ENCODE data around the gene CLEC1A.

Gene CLEC1A

DNA sequence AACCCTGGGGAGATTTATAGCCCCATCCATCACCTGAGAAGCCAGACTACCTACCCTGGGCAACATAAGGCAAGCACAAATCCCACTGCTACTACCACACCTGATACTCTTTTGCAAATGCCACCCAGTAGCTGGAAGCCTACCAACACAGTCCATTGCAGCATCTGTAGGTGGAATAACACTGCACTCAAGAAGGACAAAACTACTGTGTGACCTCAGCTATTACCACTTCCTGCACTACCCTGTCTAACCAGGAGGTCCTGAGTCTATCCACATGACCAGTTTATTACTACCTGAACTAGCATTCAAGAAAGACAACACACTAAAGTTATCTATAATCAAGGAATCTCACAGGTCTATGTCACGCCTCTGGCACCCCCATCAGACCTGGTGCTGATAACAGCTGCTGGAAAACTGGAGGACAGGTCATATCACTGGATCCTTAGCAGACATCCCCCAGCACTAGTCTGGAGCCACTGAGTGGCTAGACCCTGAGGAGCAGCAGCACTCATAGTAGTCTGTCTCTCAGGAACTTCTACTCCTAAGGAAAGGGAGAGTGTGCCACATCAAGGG is 2.9 kb upstream of the CLEC1A start:
- TF ChIP-seq ZFX (IDR thresholded peaks at IDR 0.05; ENCODE audit: borderline replicate concordance): no peak
- TF ChIP-seq, protein P1, sequence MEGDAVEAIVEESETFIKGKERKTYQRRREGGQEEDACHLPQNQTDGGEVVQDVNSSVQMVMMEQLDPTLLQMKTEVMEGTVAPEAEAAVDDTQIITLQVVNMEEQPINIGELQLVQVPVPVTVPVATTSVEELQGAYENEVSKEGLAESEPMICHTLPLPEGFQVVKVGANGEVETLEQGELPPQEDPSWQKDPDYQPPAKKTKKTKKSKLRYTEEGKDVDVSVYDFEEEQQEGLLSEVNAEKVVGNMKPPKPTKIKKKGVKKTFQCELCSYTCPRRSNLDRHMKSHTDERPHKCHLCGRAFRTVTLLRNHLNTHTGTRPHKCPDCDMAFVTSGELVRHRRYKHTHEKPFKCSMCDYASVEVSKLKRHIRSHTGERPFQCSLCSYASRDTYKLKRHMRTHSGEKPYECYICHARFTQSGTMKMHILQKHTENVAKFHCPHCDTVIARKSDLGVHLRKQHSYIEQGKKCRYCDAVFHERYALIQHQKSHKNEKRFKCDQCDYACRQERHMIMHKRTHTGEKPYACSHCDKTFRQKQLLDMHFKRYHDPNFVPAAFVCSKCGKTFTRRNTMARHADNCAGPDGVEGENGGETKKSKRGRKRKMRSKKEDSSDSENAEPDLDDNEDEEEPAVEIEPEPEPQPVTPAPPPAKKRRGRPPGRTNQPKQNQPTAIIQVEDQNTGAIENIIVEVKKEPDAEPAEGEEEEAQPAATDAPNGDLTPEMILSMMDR (IDR thresholded peaks at IDR 0.05): no peak
- no peak overlapping the region for H3K27ac ChIP-seq

DNA sequence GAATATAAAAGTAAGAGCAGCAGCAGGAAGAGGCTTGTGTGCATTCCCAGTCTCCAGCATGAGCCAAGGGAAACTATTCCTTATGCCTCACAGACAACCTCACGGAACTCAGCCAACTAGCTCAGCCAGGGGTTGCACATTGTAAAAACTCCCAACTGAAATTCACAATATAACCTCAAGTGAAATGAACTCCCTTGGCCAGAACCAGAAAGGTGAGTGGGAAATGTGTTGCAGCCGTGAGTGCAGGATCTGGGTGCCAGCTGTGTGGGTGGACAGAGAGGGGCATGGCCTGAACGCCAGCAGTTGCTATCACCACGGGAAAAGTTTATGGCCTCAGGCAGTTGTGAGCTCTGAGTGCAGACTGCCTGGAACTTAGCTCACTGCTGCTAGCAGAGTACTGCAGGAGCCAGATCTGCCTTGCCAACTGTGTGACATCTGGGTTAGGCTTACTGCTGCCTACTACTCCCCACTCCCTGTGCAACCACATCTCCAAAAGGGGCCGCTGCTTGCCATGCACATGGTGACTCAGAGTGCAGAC is 2.3 kb upstream of the CLEC1A start:
- TF ChIP-seq ZFX (IDR thresholded peaks at IDR 0.05; ENCODE audit: borderline replicate concordance): no peak
- TF ChIP-seq, protein P1 (IDR thresholded peaks at IDR 0.05): no peak
- H3K27ac ChIP-seq: no peak overlapping the region

DNA sequence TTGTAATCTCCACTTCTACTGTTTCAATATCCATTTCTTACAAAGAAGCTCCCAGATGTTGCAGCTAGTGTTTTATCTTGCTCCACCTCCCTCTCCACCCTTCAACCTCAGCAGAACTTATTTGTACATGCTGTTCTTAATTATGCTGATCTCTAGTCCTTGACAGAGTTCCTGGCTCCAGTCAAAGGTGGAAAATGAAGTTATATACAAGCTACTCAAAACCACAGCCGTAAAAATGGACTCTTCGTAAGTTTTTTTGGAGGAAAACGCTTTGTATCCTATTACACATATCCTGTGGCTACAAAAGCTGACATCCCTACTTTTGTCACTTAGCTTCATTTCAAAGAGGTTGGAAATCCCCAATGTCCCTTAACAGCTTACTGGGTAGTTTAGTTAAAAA is 1.3 kb downstream of the CLEC1A start:
- no peak for TF ChIP-seq ZFX (IDR thresholded peaks at IDR 0.05; ENCODE audit: borderline replicate concordance)
- TF ChIP-seq, protein P1 (IDR thresholded peaks at IDR 0.05): no peak
- no peak overlapping the region for H3K27ac ChIP-seq

DNA sequence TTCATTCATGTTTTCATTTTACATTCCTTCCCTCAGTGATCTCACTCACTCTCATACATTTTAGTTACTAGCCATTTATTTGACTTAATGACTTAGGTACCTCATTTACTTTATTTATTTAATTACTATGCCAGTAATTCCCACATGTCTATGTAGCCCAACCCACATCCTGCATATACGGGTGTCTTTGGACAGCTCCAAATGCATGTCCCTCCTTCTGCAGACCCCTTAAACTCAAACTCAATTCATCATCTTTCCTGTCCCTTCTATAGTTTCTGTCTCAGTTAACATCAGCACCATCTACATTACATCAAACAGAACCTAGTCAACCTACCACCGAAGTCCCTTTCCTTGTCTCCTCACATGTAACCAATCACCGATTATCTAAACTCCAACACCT is 2.8 kb downstream of the CLEC1A start:
- TF ChIP-seq ZFX (IDR thresholded peaks at IDR 0.05; ENCODE audit: borderline replicate concordance): no peak
- TF ChIP-seq, protein P1 (IDR thresholded peaks at IDR 0.05): no peak

DNA sequence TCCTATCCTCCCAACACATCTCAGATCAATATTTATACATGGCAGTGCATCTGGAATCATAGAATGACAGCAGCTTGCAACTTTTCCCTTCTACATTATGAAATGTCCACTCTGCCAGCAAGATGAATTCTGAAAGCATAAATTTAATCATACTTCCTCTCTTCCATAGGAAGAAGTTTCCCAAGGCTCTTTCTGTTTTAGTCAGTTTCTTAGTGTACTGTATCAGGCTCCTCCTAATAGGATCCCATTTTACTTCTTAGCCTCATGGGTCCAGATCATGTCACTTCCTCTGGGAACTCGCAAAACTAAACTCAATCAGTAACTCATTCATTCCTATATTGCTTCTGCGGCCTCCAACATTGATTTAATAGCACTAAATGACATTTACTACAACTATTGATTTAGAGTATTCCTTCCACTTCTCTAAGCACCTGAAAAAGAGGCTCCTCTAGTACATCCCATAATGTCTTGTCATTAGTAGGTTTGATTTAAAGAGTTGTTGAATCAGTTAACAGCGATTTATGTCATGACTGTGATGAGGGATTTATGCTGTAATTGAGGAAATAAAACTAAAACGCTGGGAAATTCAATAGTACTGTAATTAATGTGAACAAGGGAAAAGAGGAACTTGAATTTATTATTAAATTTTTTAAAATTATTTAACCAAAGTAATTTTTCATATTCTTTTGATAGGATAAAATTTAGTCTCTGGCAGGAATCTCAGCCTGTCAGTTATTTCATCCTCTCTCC is 4.0 kb downstream of the CLEC1A start:
- TF ChIP-seq ZFX (IDR thresholded peaks at IDR 0.05; ENCODE audit: borderline replicate concordance): no peak
- TF ChIP-seq, protein P1 (IDR thresholded peaks at IDR 0.05): no peak
- no peak overlapping the region for H3K27ac ChIP-seq

More for the DNA sequence above, 2.8 kb downstream of the CLEC1A start:
- H3K27ac ChIP-seq: no peak overlapping the region

DNA sequence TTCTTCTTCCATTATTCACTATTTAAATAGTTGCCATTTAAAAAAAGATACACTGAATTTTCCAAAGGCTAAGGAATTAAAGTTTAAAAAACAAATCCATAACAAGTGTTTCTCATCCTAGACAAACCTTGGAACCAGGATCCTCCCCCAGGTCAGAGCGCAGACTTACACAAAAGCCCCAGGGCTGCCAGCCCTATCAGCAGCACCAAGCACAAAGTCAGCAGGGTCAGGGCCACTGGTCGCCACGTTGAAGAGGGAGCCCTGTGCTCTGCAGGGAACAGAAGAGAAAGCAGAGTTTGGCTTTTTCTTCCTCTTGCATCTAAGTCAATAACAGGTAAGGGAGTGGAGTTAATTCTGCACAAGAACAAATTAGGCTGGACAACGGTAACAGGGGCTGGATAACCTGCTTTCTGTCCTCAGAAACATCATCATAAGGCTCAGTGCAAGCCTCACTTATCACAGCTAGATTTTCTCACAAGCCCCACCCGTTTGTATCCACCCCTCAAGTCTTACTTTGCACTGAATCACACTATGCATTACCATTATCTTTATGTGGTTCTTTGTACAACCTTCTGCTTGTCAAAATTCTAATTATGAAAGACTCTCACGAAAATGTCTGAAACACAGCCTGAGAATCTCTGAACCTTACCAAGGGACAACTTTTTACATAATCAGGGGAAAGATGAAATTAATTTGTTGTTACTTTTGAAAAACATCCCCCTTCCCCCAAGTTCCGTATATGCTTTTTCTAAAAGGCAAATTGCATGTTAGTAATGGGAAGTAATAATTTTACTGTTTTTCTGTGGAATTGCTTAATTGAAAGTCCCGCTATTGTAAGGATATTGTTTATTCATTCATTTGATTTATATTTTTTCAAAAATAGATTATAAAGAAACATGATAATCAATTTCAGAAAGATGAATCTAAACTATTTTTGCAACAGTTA is 9.6 kb downstream of the CLEC1A start:
- H3K27ac ChIP-seq: no peak overlapping the region
- TF ChIP-seq, protein P1 (IDR thresholded peaks at IDR 0.05): no peak
- TF ChIP-seq ZFX (IDR thresholded peaks at IDR 0.05; ENCODE audit: borderline replicate concordance): no peak
